C4-2B (cell line): ENCODE data around the gene OR6S1.

Experiments
- CTCF ChIP-seq: fragments of 450-650 bp; conservative IDR thresholded peaks from 2 replicates; pipeline ENCODE4 v1.5.1; 2017; ENCODE audit warnings: mild to moderate bottlenecking
- ZFX ChIP-seq: fragments of 450-650 bp; IDR thresholded peaks from 2 replicates; pipeline ENCODE4 v1.6.1; 2017

- TF ChIP-seq CTCF: no peak
- no peak for TF ChIP-seq ZFX
Observed at GRCh38 chr14:20601522-20601921, 40.0 kb downstream of the OR6S1 start.
